HepG2 (cell line): ENCODE data around the gene PCNX4. TPM values are rescaled to one million over a fixed set of nuclear protein-coding genes. Genes with fewer than 3 reads are reported as not detected.

Experiments
- ATAC-seq: fragments of 200-7000 bp; cut with Tn5 transposase; 3 replicates; pipeline ENCODE4 v1.9.1; 2020; ENCODE audit warnings: mild to moderate bottlenecking, moderate library complexity
- BruUV-seq: library from RNA; stranded (reverse); fragments of 400-500 nt; replicated peaks from 2 replicates; lab custom pipeline; 2021; lab: Mats Ljungman, UMichigan
- CTCF ChIA-PET: fragments of 300-600 bp; formaldehyde crosslinking; extraction: SDS; loops from one replicate; lab custom pipeline; 2021; ENCODE audit warnings: low total read pairs, inconsistent platforms, low intra/inter-chr PET ratio; lab: Yijun Ruan, JAX
- POLR2A ChIA-PET: fragments of 350-600 bp; sonication (Branson Sonifier 250); formaldehyde crosslinking; loops from one replicate; lab custom pipeline; 2020; ENCODE audit warnings: antibody characterized with exemption, inconsistent platforms; lab: Yijun Ruan, JAX
- DNase-seq: peaks from one replicate; pipeline ENCODE4 v3.0.0-alpha.2; 2015; ENCODE audit warnings: low spot score
- FAIRE-seq: peaks from 3 replicates; lab custom pipeline; 2011; peaks lifted over from hg19 to GRCh38; lab: Jason Lieb, UNC
- H2AFZ ChIP-seq: one replicate; pipeline ENCODE4 v1.6.1; 2011; ENCODE audit warnings: low read length, inconsistent platforms
- H3K27ac ChIP-seq: fragments of 300-600 bp; 3 replicates; pipeline ENCODE4 v1.8.0; 2011; ENCODE audit warnings: mixed run types, mild to moderate bottlenecking, mixed read lengths, low read length, inconsistent platforms; ENCODE audit not compliant: insufficient read depth; ENCODE audit errors: extremely low read length
- H3K27me3 ChIP-seq, 2 experiments: fragments of 200-600 bp in 1 of 2; 2 replicates in 1 of 2; 3 replicates in 1 of 2; pipeline versions ENCODE4 v1.6.0 to v1.8.0; 2011; ENCODE audit warnings: low read length in 2 of 2, mild to moderate bottlenecking in 2 of 2, moderate library complexity in 2 of 2, inconsistent platforms in 1 of 2; ENCODE audit not compliant: insufficient read depth in 2 of 2, control insufficient read depth in 1 of 2
- H3K36me3 ChIP-seq, 2 experiments: fragments of 200-600 bp in 1 of 2; replicated peaks in 1 of 2; 2 replicates in 1 of 2; 3 replicates in 1 of 2; pipeline versions ENCODE4 v1.5.1 to v1.8.0; 2011; ENCODE audit warnings: low read length in 2 of 2, inconsistent platforms in 1 of 2; ENCODE audit not compliant: insufficient read depth in 2 of 2, control insufficient read depth in 1 of 2
- H3K4me1 ChIP-seq: 2 replicates; pipeline ENCODE4 v1.5.1; 2012; ENCODE audit warnings: low read length, inconsistent platforms; ENCODE audit not compliant: insufficient read depth
- H3K4me2 ChIP-seq: 2 replicates; pipeline ENCODE4 v1.6.0; 2011; ENCODE audit warnings: low read depth, low read length, inconsistent platforms
- H3K4me3 ChIP-seq, 3 experiments: fragments of 200-600 bp in 1 of 3; sonication (generic), shearing (Covaris generic) in 1 of 3; replicated peaks in 1 of 3; 2 replicates each; pipeline ENCODE4 v1.5.1; 2011 to 2016; ENCODE audit warnings: low read length in 3 of 3, inconsistent platforms in 2 of 3, low read depth in 2 of 3, mild to moderate bottlenecking in 2 of 3, control low read depth in 1 of 3, mixed read lengths in 1 of 3; ENCODE audit not compliant: insufficient read depth in 1 of 3
- H3K79me2 ChIP-seq: one replicate; pipeline ENCODE4 v1.6.1; 2011; ENCODE audit warnings: low read length, inconsistent platforms; ENCODE audit not compliant: insufficient read depth
- H3K9ac ChIP-seq: 2 replicates; pipeline ENCODE4 v1.6.0; 2011; ENCODE audit warnings: mild to moderate bottlenecking, low read depth, low read length, inconsistent platforms; ENCODE audit not compliant: insufficient read depth
- H3K9me3 ChIP-seq: 2 replicates; pipeline ENCODE4 v1.5.1; 2012; ENCODE audit warnings: mild to moderate bottlenecking, low read length
- H4K20me1 ChIP-seq: 2 replicates; pipeline ENCODE4 v1.6.0; 2011; ENCODE audit warnings: inconsistent platforms, mild to moderate bottlenecking, low read length, moderate library complexity; ENCODE audit not compliant: insufficient read depth
- CEBPB ChIP-seq: IDR thresholded peaks from 2 replicates; pipeline ENCODE4 v1.6.1; 2011; ENCODE audit warnings: low read depth, low read length, improper control_type of control experiment, borderline replicate concordance
- DDIT3 ChIP-seq: sonication (generic); formaldehyde crosslinking; IDR thresholded peaks from 2 replicates; pipeline ENCODE4 v1.4.0; 2020; ENCODE audit warnings: mild to moderate bottlenecking, missing genetic modification reagents
- JUNB ChIP-seq: sonication (generic); formaldehyde crosslinking; IDR thresholded peaks from 2 replicates; pipeline ENCODE4 v1.8.0; 2022; ENCODE audit warnings: missing genetic modification reagents, mild to moderate bottlenecking, borderline replicate concordance
- MED8 ChIP-seq: sonication (generic); formaldehyde crosslinking; IDR thresholded peaks from 2 replicates; pipeline ENCODE4 v1.8.1; 2023; ENCODE audit warnings: mild to moderate bottlenecking, missing genetic modification reagents; ENCODE audit not compliant: insufficient replicate concordance
- REST ChIP-seq, 2 experiments: IDR thresholded peaks; 2 replicates each; pipeline ENCODE4 v1.6.1; 2011 to 2012; ENCODE audit warnings: low read length in 2 of 2, borderline replicate concordance in 1 of 2, low read depth in 1 of 2, mild to moderate bottlenecking in 1 of 2, moderate library complexity in 1 of 2
- ZNF629 ChIP-seq: sonication (generic); formaldehyde crosslinking; conservative IDR thresholded peaks from 2 replicates; pipeline ENCODE4 v1.5.0; 2020; ENCODE audit warnings: missing genetic modification reagents
- WGBS: methylation state at CpG from one replicate; pipeline ENCODE4 v1.1.6; 2017; ENCODE audit warnings: low lambda C conversion rate; 5-methylcytosine and 5-hydroxymethylcytosine counted together
- in situ Hi-C: cut with HindIII; loops from 2 replicates; pipeline ENCODE4 v1.10.0; 2017; ENCODE audit warnings: low pct_unique_long_range_greater_than_20kb; ENCODE audit not compliant: extremely low pct_ligation_motif_present
- intact Hi-C: fragments of 100-400 bp; cut with micrococcal nuclease; formaldehyde crosslinking; loops from one replicate; pipeline ENCODE4 v1.10.0; 2022; ENCODE audit not compliant: unreplicated experiment
- polyA plus RNA-seq, 8 experiments: library from polyadenylated mRNA; depleted of rRNA in 3 of 8; stranded (reverse) in 7 of 8; unstranded in 1 of 8; fragments of >200 nt; fragmentation: Illumina TruSeq in 4 of 8; extraction: Trizol in 4 of 8; gene quantifications; 2 replicates each; pipeline versions ENCODE4 v1.2.1 to v1.2.3, GENCODE V29; 2011 to 2016; ENCODE audit warnings: low read depth in 4 of 8, missing spikeins in 1 of 8, mixed read lengths in 1 of 8; ENCODE audit not compliant: insufficient read depth in 1 of 8
- total RNA-seq, 5 experiments: library from RNA; depleted of rRNA; stranded (reverse); fragments of >200 nt; fragmentation: Illumina TruSeq; extraction: Trizol; gene quantifications; 2 replicates each; pipeline ENCODE4 v1.2.3, GENCODE V29; 2016; ENCODE audit warnings: low read depth in 1 of 5

Gene PCNX4
- total and polyA plus RNA-seq, 2 of the 13 experiments (the other 11 are each of a cell fraction or from before 2014, with no cell fraction given): 28.6 to 43.0 TPM

GRCh38 chr14:60151715-60152114 lies 60.0 kb downstream of the PCNX4 start:
- no peak for TF ChIP-seq JUNB (CRISPR knock-in tag)
- no peak for TF ChIP-seq ZNF629 (CRISPR knock-in tag)
- TF ChIP-seq CEBPB: no peak
- TF ChIP-seq REST (IDR thresholded peaks at IDR 0.05; ENCODE audit: borderline replicate concordance in 1 of 2, low read depth in 1 of 2, low read length in 2 of 2): no peak
- TF ChIP-seq DDIT3 (CRISPR knock-in tag): no peak
- no peak for TF ChIP-seq MED8 (CRISPR knock-in tag)
- H3K4me1 ChIP-seq: no peaks in the 10 kb centered on the region
- H2AFZ ChIP-seq: no peak overlapping the region
- ATAC-seq: no peak
- no peak overlapping the region for H3K9ac ChIP-seq
- in situ Hi-C loops (no loop called here), intact Hi-C loops (no loop called here)
- H3K9me3 ChIP-seq: no peaks in the 10 kb centered on the region
- no peak overlapping the region for H3K4me2 ChIP-seq
- peaks cover 0 to 20% of the 10 kb centered on the region in 2 experiments; a peak in 2 of 5 replicates for H3K36me3 ChIP-seq
- no peak overlapping the region for H3K4me3 ChIP-seq
- no peaks in the 10 kb centered on the region for H3K27me3 ChIP-seq
- no peak overlapping the region for H3K27ac ChIP-seq
- no peak for DNase-seq
- ChIA-PET CTCF (no interaction called here), POLR2A (no interaction called here)
- no peaks in the 10 kb centered on the region for H4K20me1 ChIP-seq
- BruUV-seq: no TSS peak
- no peaks in the 10 kb centered on the region for H3K79me2 ChIP-seq
- WGBS: 100% methylated on average over 3 of the region's 3 CpGs
- FAIRE-seq: no peak
